Panc1 (cell line): ENCODE results near the gene ASIC1. TPM values are rescaled to one million over a fixed set of nuclear protein-coding genes. Genes with fewer than 3 reads are reported as not detected.

Source experiments
- ATAC-seq: fragments of 200-7000 bp; cut with Tn5 transposase; 2 replicates; pipeline ENCODE4 v1.9.1; 2020; ENCODE audit warnings: mild to moderate bottlenecking, moderate library complexity
- BruUV-seq: library from RNA; stranded (reverse); fragments of 400-500 nt; replicated peaks from 2 replicates; lab custom pipeline; 2021; lab: Mats Ljungman, UMichigan
- CTCF ChIA-PET: fragments of 300-600 bp; sonication (Branson Sonifier 250); formaldehyde crosslinking; loops from one replicate; lab custom pipeline; 2022; ENCODE audit warnings: antibody characterized with exemption; lab: Charles Lee
- POLR2A ChIA-PET: fragments of 300-600 bp; sonication (Branson Sonifier 250); formaldehyde crosslinking; loops from one replicate; lab custom pipeline; 2022; ENCODE audit warnings: antibody characterized with exemption; lab: Charles Lee
- DNase-seq: peaks from one replicate; pipeline ENCODE4 v3.0.0-alpha.2; 2010; ENCODE audit warnings: low read depth, low spot score
- H3K27ac ChIP-seq: 2 replicates; pipeline ENCODE4 v1.5.1; 2011; ENCODE audit warnings: mild to moderate bottlenecking, low read length, inconsistent platforms
- H3K27me3 ChIP-seq: fragments of 200-500 bp; sonication (Bioruptor generic); 2 replicates; pipeline ENCODE4 v1.6.0; 2014; ENCODE audit warnings: low read length, inconsistent platforms; ENCODE audit not compliant: control insufficient read depth, insufficient read depth
- H3K36me3 ChIP-seq: fragments of 200-500 bp; sonication (Bioruptor generic); 2 replicates; pipeline ENCODE4 v1.5.1; 2014; ENCODE audit warnings: inconsistent platforms, mild to moderate bottlenecking, low read length, moderate library complexity; ENCODE audit not compliant: control insufficient read depth, insufficient read depth
- H3K4me1 ChIP-seq: 2 replicates; pipeline ENCODE4 v1.5.1; 2011; ENCODE audit warnings: inconsistent platforms, mild to moderate bottlenecking, low read length, moderate library complexity; ENCODE audit not compliant: control insufficient read depth, insufficient read depth
- H3K4me3 ChIP-seq, 2 experiments: 2 replicates each; pipeline ENCODE4 v1.5.1; 2011 to 2012; ENCODE audit warnings: low read depth in 2 of 2, low read length in 2 of 2, mild to moderate bottlenecking in 2 of 2, inconsistent platforms in 1 of 2, moderate library complexity in 1 of 2
- H3K9me3 ChIP-seq: fragments of 200-500 bp; sonication (Bioruptor generic); 2 replicates; pipeline ENCODE4 v1.5.1; 2014; ENCODE audit warnings: low read depth, mild to moderate bottlenecking, inconsistent platforms, low read length, moderate library complexity; ENCODE audit not compliant: control insufficient read depth, insufficient read depth
- CTCF ChIP-seq: fragments of 450-650 bp; IDR thresholded peaks from 2 replicates; pipeline ENCODE4 v1.5.1; 2017; ENCODE audit warnings: mild to moderate bottlenecking
- POLR2AphosphoS5 ChIP-seq: IDR thresholded peaks from 2 replicates; pipeline ENCODE4 v1.6.1; 2012; ENCODE audit warnings: mild to moderate bottlenecking, low read depth, low read length, moderate library complexity
- SIN3A ChIP-seq: IDR thresholded peaks from 2 replicates; pipeline ENCODE4 v1.6.1; 2012; ENCODE audit warnings: low read depth, mild to moderate bottlenecking, low read length, moderate library complexity, borderline replicate concordance; ENCODE audit not compliant: insufficient read depth
- TCF7L2 ChIP-seq: IDR thresholded peaks from 2 replicates; pipeline ENCODE4 v1.6.1; 2011; ENCODE audit warnings: mild to moderate bottlenecking, low read depth, low read length, inconsistent platforms
- in situ Hi-C: cut with HindIII; loops from 2 replicates; pipeline ENCODE4 v1.10.0; 2016; ENCODE audit warnings: low sequenced_read_pairs, low pct_unique_long_range_greater_than_20kb
- intact Hi-C: fragments of 100-400 bp; cut with micrococcal nuclease; formaldehyde crosslinking; loops from one replicate; pipeline ENCODE4 v1.10.0; 2022; ENCODE audit not compliant: unreplicated experiment
- total RNA-seq: library from RNA; stranded (reverse); gene quantifications from one replicate; pipeline ENCODE4 v1.2.1, GENCODE V29; 2021; ENCODE audit not compliant: unreplicated experiment
- TF ChIP-seq, protein P1 (sequence below), 2 experiments: IDR thresholded peaks; 2 replicates each; pipeline ENCODE4 v1.6.1; 2011 to 2012; ENCODE audit warnings: low read depth in 2 of 2, control low read depth in 1 of 2, low read length in 1 of 2, mild to moderate bottlenecking in 1 of 2, moderate library complexity in 1 of 2; ENCODE audit not compliant: insufficient read depth in 1 of 2

The ASIC1 gene
- total RNA-seq, 1 experiment from 2014 or later = 13.5 TPM

GRCh38 chr12:50014342-50014741 is 43.1 kb upstream of the ASIC1 start:
- DNase-seq (no peak), ATAC-seq (no peak)
- Histone ChIP-seq H3K27me3 (no peaks in the 10 kb centered on the region), H3K4me1 (peaks cover 5% of the 10 kb centered on the region; the same call in 1 of the 2 replicates), H3K9me3 (no peaks in the 10 kb centered on the region), H3K4me3 (no peak overlapping the region), H3K27ac (no peak overlapping the region), H3K36me3 (peaks cover 17% of the 10 kb centered on the region; the same call in 1 of the 2 replicates)
- TF ChIP-seq POLR2AphosphoS5 = no peak
- TF ChIP-seq CTCF = no peak
- TF ChIP-seq TCF7L2 = no peak
- in situ Hi-C loops = no loop called here
- ChIA-PET CTCF (interaction anchor here (0.6 to 0.8 kb wide), 3 partner anchors 46 to 251 kb away, joined by 3 to 12 read pairs (median 3); no protein-coding TSS in a partner anchor), POLR2A (no interaction called here)
- intact Hi-C loops = no loop called here
- no TSS peak for BruUV-seq

DNA sequence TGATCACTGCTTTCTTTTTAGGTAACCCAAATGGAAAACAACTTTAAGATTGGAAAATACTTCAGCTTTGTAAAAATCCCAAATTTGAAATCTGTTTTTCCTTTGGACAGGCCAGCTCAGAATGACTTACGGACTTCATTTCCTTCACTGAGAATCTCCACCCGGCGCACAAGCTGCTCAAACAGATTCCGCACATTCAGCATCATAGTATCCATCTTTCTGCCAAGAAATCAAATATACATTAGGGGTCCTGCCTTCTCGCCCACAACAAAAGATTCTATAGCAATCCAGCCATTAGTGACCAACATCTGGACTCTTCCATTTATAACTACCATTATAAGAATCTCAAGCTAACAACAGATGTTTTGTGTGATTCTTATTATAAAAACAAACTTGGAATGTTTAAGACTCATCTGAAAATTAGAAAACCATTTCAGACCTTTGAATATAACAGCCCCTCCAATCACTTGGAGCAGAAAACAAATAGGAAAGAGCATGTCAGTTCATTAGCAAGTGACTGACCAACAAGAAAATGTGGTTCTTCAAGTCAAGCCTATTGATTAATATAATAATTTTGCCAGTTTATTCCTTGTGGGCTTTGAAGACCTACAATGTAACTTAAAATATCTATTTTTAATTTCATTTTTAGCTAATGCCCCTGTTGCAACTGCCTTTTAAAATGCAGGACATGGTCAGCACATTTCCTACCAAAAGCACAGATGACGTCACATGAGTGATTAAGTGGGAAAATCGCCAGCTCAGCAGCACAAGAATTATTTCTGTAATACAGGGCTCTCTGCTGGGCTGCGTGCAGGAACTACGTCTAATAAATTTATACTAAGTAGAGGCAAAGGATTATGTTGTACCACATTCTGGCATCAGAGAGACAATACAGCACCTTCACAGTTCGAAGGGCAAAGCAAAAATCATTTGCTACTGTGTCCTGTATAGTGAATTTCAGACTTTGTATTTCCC is 40.6 kb upstream of the ASIC1 start:
- H3K9me3 ChIP-seq = no peaks in the 10 kb centered on the region
- CTCF ChIA-PET = interaction anchor here (0.6 kb wide), 1 partner anchor 22 kb away, joined by 3 read pairs; no protein-coding TSS in a partner anchor
- no peaks in the 10 kb centered on the region for H3K27me3 ChIP-seq
- DNase-seq (no peak), ATAC-seq (no peak)
- POLR2A ChIA-PET = no interaction called here
- H3K4me3 ChIP-seq = no peak overlapping the region
- peak overlapping the region; percentile 11; the same call in 1 of the 2 replicates for H3K27ac ChIP-seq
- H3K4me1 ChIP-seq = peaks cover 19% of the 10 kb centered on the region
- H3K36me3 ChIP-seq = peaks cover 11% of the 10 kb centered on the region; the same call in 1 of the 2 replicates
- TF ChIP-seq POLR2AphosphoS5 = no peak
- no peak for TF ChIP-seq CTCF
- no peak for TF ChIP-seq SIN3A
- TF ChIP-seq, protein P1, sequence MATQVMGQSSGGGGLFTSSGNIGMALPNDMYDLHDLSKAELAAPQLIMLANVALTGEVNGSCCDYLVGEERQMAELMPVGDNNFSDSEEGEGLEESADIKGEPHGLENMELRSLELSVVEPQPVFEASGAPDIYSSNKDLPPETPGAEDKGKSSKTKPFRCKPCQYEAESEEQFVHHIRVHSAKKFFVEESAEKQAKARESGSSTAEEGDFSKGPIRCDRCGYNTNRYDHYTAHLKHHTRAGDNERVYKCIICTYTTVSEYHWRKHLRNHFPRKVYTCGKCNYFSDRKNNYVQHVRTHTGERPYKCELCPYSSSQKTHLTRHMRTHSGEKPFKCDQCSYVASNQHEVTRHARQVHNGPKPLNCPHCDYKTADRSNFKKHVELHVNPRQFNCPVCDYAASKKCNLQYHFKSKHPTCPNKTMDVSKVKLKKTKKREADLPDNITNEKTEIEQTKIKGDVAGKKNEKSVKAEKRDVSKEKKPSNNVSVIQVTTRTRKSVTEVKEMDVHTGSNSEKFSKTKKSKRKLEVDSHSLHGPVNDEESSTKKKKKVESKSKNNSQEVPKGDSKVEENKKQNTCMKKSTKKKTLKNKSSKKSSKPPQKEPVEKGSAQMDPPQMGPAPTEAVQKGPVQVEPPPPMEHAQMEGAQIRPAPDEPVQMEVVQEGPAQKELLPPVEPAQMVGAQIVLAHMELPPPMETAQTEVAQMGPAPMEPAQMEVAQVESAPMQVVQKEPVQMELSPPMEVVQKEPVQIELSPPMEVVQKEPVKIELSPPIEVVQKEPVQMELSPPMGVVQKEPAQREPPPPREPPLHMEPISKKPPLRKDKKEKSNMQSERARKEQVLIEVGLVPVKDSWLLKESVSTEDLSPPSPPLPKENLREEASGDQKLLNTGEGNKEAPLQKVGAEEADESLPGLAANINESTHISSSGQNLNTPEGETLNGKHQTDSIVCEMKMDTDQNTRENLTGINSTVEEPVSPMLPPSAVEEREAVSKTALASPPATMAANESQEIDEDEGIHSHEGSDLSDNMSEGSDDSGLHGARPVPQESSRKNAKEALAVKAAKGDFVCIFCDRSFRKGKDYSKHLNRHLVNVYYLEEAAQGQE (IDR thresholded peaks at IDR 0.05; ENCODE audit: insufficient read depth in 1 of 2, low read depth in 2 of 2, low read length in 1 of 2) = no peak
- TF ChIP-seq TCF7L2 = no peak
- in situ Hi-C loops (no loop called here), intact Hi-C loops (no loop called here)
- no TSS peak for BruUV-seq
